Hematopoietic multipotent progenitor cell treated with erythropoietin and hydrocortisone succinate and interleukin-3 and kit ligand, for 8 days (in vitro differentiated cells): ENCODE results near the gene DOCK2.
A peak's percentile ranks its signal among the peaks of the same experiment; 100 is the strongest.
"Not testable (repeated sequence)": the region's sequence is repeated elsewhere in the genome, so short reads cannot be mapped to it uniquely, and the experiment has no call there.

Experiments
- DNase-seq: peaks from one replicate; pipeline ENCODE4 v3.0.0-alpha.2; 2015

DOCK2 gene

GRCh38 chr5:169721771-169722170, 84.7 kb downstream of the DOCK2 start:
- DNase-seq, result no peak

GRCh38 chr5:169723103-169723831, 86.2 kb downstream of the DOCK2 start:
- DNase-seq, result no peak

GRCh38 chr5:169724303-169725087, 87.4 kb downstream of the DOCK2 start:
- DNase-seq, result no peak

- DNase-seq, result not testable (repeated sequence)
These were observed 88.6 kb downstream of the DOCK2 start for GRCh38 chr5:169725665-169726064.

- DNase-seq, result no peak
These were observed 91.3 kb downstream of the DOCK2 start for GRCh38 chr5:169728418-169728817.

- DNase-seq, result no peak
These were observed 94.1 kb downstream of the DOCK2 start for GRCh38 chr5:169731221-169731620.

GRCh38 chr5:169732841-169733240, 95.8 kb downstream of the DOCK2 start:
- peak; percentile 24 for DNase-seq

GRCh38 chr5:169735913-169736312, 98.8 kb downstream of the DOCK2 start:
- DNase-seq, result no peak

DNA sequence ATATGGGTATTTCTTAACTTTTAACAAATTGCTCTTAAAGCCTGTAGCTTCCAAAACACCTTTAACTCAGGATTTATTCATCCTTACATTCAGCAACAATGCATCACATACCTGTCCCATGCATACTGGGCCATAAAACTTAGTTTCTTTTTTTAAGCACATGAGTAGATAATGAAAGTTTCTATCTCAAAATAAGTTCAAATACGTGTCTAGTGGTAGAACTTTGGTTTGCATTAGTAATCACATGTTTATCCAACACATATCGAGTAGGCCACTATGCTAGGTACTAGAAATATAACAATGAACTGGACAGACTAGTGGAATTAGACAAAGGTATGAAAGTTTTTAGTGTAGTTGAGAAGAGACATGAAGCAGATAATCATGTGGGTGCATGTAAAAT, 99.6 kb downstream of the DOCK2 start:
- DNase-seq, result no peak

DNA sequence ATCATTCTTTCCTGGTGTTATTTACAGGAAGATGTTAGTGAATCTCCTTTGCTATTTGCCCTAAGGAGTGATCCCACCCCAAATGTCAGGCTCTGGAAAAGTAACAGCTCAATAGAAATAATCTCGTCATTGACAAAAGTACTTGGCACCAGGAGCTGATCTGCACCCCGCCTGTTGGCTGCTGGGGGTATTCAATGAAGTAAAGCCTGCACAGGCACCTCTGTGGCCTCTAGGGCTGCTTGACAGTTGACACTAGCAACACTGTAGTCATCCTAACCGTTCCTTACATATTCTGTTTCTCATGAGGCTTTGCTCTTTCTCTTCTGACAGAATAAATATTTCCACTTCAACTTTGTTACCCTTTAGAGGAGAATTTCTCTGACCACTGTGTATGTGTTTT, 103.4 kb downstream of the DOCK2 start:
- no peak for DNase-seq

- no peak for DNase-seq
These were observed 105.8 kb downstream of the DOCK2 start for GRCh38 chr5:169742771-169743296.

DNA sequence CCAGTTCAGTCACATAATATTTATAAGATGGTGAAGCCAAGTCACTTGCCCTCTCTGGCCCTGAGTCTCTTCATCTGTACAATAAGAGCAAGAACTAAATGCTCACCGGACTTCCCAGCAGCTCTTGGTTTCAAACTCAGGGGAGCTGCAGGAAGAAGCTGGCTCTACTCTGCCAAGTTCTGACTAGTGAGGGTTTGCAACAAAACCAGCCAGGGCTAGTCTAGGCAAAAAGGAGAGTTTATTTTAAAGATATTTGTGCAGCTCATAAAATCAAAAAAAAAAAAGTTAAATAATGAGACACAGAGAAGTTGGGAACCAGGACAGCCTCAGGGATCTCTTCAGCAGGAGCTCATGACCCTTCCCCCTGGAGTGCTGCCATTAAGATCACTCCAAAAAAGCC, 107.3 kb downstream of the DOCK2 start:
- DNase-seq, result no peak

DNA sequence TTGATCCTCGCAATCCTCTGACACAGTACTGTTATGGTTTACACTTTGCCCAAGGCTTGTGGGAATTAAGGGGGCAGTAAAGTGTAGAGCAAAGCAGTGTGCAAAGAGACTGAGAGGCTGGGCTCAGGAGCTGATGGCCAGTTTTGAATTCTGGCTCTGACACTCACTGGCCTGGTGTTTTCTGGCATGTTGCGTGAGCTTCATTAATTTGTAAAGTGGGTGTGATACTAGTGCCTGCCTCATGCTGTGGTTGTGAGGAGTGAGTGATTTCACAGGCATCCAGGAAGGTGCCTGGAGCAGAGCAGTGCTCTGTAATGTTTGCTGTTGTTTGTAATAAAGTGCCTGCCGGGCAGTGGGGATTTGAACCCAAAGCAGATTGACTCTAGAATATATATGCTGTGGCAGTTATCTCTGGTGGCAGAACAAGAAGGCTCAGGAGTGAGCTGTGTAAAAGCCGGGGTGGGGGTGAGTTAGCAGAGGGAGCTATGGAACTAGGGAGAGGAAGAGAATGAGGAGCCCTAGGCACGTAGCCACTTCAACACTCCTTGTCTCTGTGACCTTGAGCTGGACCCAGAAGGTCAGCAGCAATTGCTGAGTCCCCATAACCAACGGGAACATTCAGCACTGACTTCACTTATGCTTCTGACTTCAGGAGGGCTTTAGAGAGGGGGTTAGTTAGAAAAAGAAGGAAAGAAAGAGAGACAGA, 108.5 kb downstream of the DOCK2 start:
- DNase-seq, result no peak

GRCh38 chr5:169746147-169746694, 109.1 kb downstream of the DOCK2 start:
- DNase-seq, result peak; percentile 92

GRCh38 chr5:169748174-169748573, 111.1 kb downstream of the DOCK2 start:
- no peak for DNase-seq

- no peak for DNase-seq
These were observed 112.2 kb downstream of the DOCK2 start for GRCh38 chr5:169749295-169749694.

GRCh38 chr5:169751490-169751889, 114.4 kb downstream of the DOCK2 start:
- DNase-seq, result no peak

DNA sequence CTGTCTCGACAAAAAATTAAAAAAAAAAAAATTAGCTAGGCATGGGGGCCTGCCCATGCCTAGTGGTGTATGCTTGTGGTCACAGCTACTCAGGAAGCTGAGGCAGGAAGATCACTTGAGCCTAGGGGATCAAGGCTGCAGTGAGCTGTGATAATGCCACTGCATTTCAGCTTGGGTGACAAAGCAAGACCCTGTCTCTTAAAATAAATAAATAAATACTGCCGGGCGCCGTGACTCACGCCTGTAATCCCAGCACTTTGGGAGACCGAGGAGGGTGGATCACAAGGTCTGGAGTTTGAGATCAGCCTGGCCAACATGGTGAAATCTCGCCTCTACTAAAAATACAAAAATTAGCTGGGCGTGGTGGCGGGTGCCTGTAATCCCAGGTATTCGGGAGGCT, 115.5 kb downstream of the DOCK2 start:
- DNase-seq, result not testable (repeated sequence)

DNA sequence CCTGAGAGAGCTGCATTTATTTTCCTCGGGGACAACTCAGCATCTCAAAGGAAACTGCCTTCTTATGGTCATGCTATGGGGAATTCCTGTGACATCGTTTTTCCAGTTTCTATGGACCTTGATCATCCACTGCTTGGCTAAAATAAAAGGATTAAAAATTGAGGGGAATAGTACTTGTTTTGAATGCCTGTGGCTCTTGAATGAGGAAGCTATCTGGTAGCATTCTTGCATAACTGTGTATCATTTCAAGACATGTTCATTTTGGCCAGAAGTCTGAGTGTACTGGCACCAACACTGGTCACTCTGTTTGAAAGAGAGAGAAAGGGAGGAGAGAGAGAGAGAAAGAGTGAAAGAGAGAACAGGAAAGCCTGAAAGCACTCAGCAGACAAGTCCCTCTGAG, 116.7 kb downstream of the DOCK2 start:
- no peak for DNase-seq

GRCh38 chr5:169754737-169755136, 117.7 kb downstream of the DOCK2 start:
- DNase-seq, result no peak

DNA sequence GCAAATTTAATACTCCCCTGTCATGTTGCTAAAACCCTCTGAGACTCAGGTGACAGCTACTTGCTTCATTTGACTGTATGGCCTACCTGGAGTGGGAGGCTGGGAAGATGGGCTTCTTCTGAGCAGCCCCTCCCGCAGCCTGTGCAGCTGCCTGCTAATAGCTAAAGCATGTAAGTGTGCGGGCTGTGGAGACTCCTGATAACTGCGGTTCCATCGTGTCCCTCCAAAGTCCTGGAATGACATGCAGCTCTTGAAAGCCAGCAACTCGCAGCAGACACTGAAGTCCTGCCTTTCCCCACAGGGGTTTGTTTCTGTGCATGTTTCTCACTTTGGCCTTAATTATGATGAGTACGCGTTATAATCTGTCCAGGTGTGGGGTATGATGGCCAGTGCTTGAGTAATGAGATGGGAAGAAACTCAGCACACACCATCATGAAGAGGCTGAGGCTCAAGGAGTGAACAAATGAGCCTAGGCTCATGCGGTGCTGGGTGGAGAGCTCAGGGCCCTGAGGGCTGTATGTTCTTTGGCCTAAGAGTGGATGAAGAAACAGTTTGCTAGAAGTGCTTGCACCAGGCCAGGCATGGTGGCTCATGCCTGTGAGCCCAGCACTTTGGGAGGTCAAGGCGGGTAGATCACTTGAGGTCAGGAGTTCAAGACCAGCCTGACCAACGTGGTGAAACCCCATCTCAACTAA, 119.1 kb downstream of the DOCK2 start:
- DNase-seq, result no peak

GRCh38 chr5:169757016-169757415, 119.9 kb downstream of the DOCK2 start:
- DNase-seq, result no peak

DNA sequence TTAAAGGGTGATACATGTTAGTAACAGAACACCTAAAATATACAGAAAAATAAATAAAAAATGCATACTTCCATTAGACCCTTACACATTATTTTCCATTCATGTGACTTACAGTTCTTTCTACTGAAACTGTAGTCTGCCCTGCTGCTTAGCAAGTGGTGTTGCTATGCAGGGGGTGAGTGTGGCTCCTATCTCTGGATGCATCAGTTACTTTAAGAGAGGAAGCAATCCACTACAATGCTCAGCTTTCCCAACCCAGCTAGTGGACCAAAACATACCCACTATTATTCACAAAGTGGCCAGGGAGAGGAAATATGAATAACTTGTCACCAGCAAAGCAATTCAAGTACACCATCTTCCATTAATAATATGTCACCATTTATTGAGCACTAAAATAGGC, 121.8 kb downstream of the DOCK2 start:
- no peak for DNase-seq
